GM19324 (cell line): ENCODE measurements around the gene ZFC3H1.
A peak's percentile ranks its signal among the peaks of the same experiment; 100 is the strongest.

Experiments used
- ATAC-seq: cut with Tn5 transposase; IDR thresholded peaks from one replicate; pipeline ENCODE4 v1.9.1; 2021; ENCODE audit warnings: mild to moderate bottlenecking, moderate library complexity; ENCODE audit not compliant: unreplicated experiment, low FRiP score

The ZFC3H1 gene

GRCh38 chr12:71685312-71685906, 21.8 kb upstream of the ZFC3H1 start:
- no peak for ATAC-seq

- no peak for ATAC-seq
These were observed 20.4 kb upstream of the ZFC3H1 start for GRCh38 chr12:71684081-71684480.

GRCh38 chr12:71683633-71684032, 20.0 kb upstream of the ZFC3H1 start:
- ATAC-seq, result no peak

- no peak for ATAC-seq
These were observed 18.8 kb upstream of the ZFC3H1 start for GRCh38 chr12:71682466-71682865.

- ATAC-seq, result no peak
These were observed 8.2 kb upstream of the ZFC3H1 start for GRCh38 chr12:71671816-71672215.

GRCh38 chr12:71671311-71671710, 7.7 kb upstream of the ZFC3H1 start:
- no peak for ATAC-seq

GRCh38 chr12:71666259-71666658, 2.6 kb upstream of the ZFC3H1 start:
- ATAC-seq, result no peak

GRCh38 chr12:71665090-71665463, 1.4 kb upstream of the ZFC3H1 start:
- no peak for ATAC-seq

GRCh38 chr12:71664411-71665089, 902 bp upstream of the ZFC3H1 start:
- ATAC-seq, result no peak

GRCh38 chr12:71662849-71663560, 643 bp downstream of the ZFC3H1 start:
- ATAC-seq, result peak; percentile 18

GRCh38 chr12:71661977-71662530, 1.6 kb downstream of the ZFC3H1 start:
- no peak for ATAC-seq

- ATAC-seq, result no peak
These were observed 6.9 kb downstream of the ZFC3H1 start for GRCh38 chr12:71656740-71657139.

GRCh38 chr12:71655907-71656306, 7.7 kb downstream of the ZFC3H1 start:
- no peak for ATAC-seq

- no peak for ATAC-seq
These were observed 8.2 kb downstream of the ZFC3H1 start for GRCh38 chr12:71655495-71655894.

GRCh38 chr12:71654200-71654599, 9.4 kb downstream of the ZFC3H1 start:
- ATAC-seq, result no peak

GRCh38 chr12:71653137-71653536, 10.5 kb downstream of the ZFC3H1 start:
- no peak for ATAC-seq

GRCh38 chr12:71652656-71653055, 11.0 kb downstream of the ZFC3H1 start:
- no peak for ATAC-seq

- no peak for ATAC-seq
These were observed 14.2 kb downstream of the ZFC3H1 start for GRCh38 chr12:71649401-71649800.

GRCh38 chr12:71648537-71648936, 15.1 kb downstream of the ZFC3H1 start:
- no peak for ATAC-seq

- ATAC-seq, result no peak
These were observed 17.1 kb downstream of the ZFC3H1 start for GRCh38 chr12:71646512-71646911.

GRCh38 chr12:71645268-71645667, 18.4 kb downstream of the ZFC3H1 start:
- ATAC-seq, result no peak

- no peak for ATAC-seq
These were observed 21.4 kb downstream of the ZFC3H1 start for GRCh38 chr12:71642264-71642663.
